HepG2 (cell line): ENCODE results near the gene SEMG1. TPM values are rescaled to one million over a fixed set of nuclear protein-coding genes. Genes with fewer than 3 reads are reported as not detected.

Source experiments
- ATAC-seq: fragments of 200-7000 bp; cut with Tn5 transposase; 3 replicates; pipeline ENCODE4 v1.9.1; 2020; ENCODE audit warnings: mild to moderate bottlenecking, moderate library complexity
- BruUV-seq: library from RNA; stranded (reverse); fragments of 400-500 nt; replicated peaks from 2 replicates; lab custom pipeline; 2021; lab: Mats Ljungman, UMichigan
- CTCF ChIA-PET: fragments of 300-600 bp; formaldehyde crosslinking; extraction: SDS; loops from one replicate; lab custom pipeline; 2021; ENCODE audit warnings: low total read pairs, inconsistent platforms, low intra/inter-chr PET ratio; lab: Yijun Ruan, JAX
- POLR2A ChIA-PET: fragments of 350-600 bp; sonication (Branson Sonifier 250); formaldehyde crosslinking; loops from one replicate; lab custom pipeline; 2020; ENCODE audit warnings: antibody characterized with exemption, inconsistent platforms; lab: Yijun Ruan, JAX
- DNase-seq: peaks from one replicate; pipeline ENCODE4 v3.0.0-alpha.2; 2015; ENCODE audit warnings: low spot score
- FAIRE-seq: peaks from 3 replicates; lab custom pipeline; 2011; peaks lifted over from hg19 to GRCh38; lab: Jason Lieb, UNC
- H2AFZ ChIP-seq: one replicate; pipeline ENCODE4 v1.6.1; 2011; ENCODE audit warnings: low read length, inconsistent platforms
- H3K27ac ChIP-seq: fragments of 300-600 bp; 3 replicates; pipeline ENCODE4 v1.8.0; 2011; ENCODE audit warnings: mixed run types, mild to moderate bottlenecking, mixed read lengths, low read length, inconsistent platforms; ENCODE audit not compliant: insufficient read depth; ENCODE audit errors: extremely low read length
- H3K27me3 ChIP-seq, 2 experiments: fragments of 200-600 bp in 1 of 2; 2 replicates in 1 of 2; 3 replicates in 1 of 2; pipeline versions ENCODE4 v1.6.0 to v1.8.0; 2011; ENCODE audit warnings: low read length in 2 of 2, mild to moderate bottlenecking in 2 of 2, moderate library complexity in 2 of 2, inconsistent platforms in 1 of 2; ENCODE audit not compliant: insufficient read depth in 2 of 2, control insufficient read depth in 1 of 2
- H3K36me3 ChIP-seq, 2 experiments: fragments of 200-600 bp in 1 of 2; replicated peaks in 1 of 2; 2 replicates in 1 of 2; 3 replicates in 1 of 2; pipeline versions ENCODE4 v1.5.1 to v1.8.0; 2011; ENCODE audit warnings: low read length in 2 of 2, inconsistent platforms in 1 of 2; ENCODE audit not compliant: insufficient read depth in 2 of 2, control insufficient read depth in 1 of 2
- H3K4me1 ChIP-seq: 2 replicates; pipeline ENCODE4 v1.5.1; 2012; ENCODE audit warnings: low read length, inconsistent platforms; ENCODE audit not compliant: insufficient read depth
- H3K4me2 ChIP-seq: 2 replicates; pipeline ENCODE4 v1.6.0; 2011; ENCODE audit warnings: low read depth, low read length, inconsistent platforms
- H3K4me3 ChIP-seq, 3 experiments: fragments of 200-600 bp in 1 of 3; sonication (generic), shearing (Covaris generic) in 1 of 3; replicated peaks in 1 of 3; 2 replicates each; pipeline ENCODE4 v1.5.1; 2011 to 2016; ENCODE audit warnings: low read length in 3 of 3, inconsistent platforms in 2 of 3, low read depth in 2 of 3, mild to moderate bottlenecking in 2 of 3, control low read depth in 1 of 3, mixed read lengths in 1 of 3; ENCODE audit not compliant: insufficient read depth in 1 of 3
- H3K79me2 ChIP-seq: one replicate; pipeline ENCODE4 v1.6.1; 2011; ENCODE audit warnings: low read length, inconsistent platforms; ENCODE audit not compliant: insufficient read depth
- H3K9ac ChIP-seq: 2 replicates; pipeline ENCODE4 v1.6.0; 2011; ENCODE audit warnings: mild to moderate bottlenecking, low read depth, low read length, inconsistent platforms; ENCODE audit not compliant: insufficient read depth
- H3K9me3 ChIP-seq: 2 replicates; pipeline ENCODE4 v1.5.1; 2012; ENCODE audit warnings: mild to moderate bottlenecking, low read length
- H4K20me1 ChIP-seq: 2 replicates; pipeline ENCODE4 v1.6.0; 2011; ENCODE audit warnings: inconsistent platforms, mild to moderate bottlenecking, low read length, moderate library complexity; ENCODE audit not compliant: insufficient read depth
- ZFY ChIP-seq: sonication (generic); formaldehyde crosslinking; IDR thresholded peaks from 2 replicates; pipeline ENCODE4 v1.4.0; 2020; ENCODE audit warnings: missing genetic modification reagents
- ZNF382 ChIP-seq: sonication (generic); formaldehyde crosslinking; IDR thresholded peaks from 2 replicates; pipeline ENCODE4 v1.5.0; 2020; ENCODE audit warnings: missing genetic modification reagents, mild to moderate bottlenecking, borderline replicate concordance
- ZNF552 ChIP-seq: sonication (generic); formaldehyde crosslinking; IDR thresholded peaks from 2 replicates; pipeline ENCODE4 v1.9.0; 2022; ENCODE audit warnings: missing genetic modification reagents, mild to moderate bottlenecking, borderline replicate concordance
- ZNF83 ChIP-seq: sonication (generic); formaldehyde crosslinking; IDR thresholded peaks from 2 replicates; pipeline ENCODE4 v1.4.0; 2020; ENCODE audit warnings: missing genetic modification reagents, mild to moderate bottlenecking, borderline replicate concordance
- in situ Hi-C: cut with HindIII; loops from 2 replicates; pipeline ENCODE4 v1.10.0; 2017; ENCODE audit warnings: low pct_unique_long_range_greater_than_20kb; ENCODE audit not compliant: extremely low pct_ligation_motif_present
- intact Hi-C: fragments of 100-400 bp; cut with micrococcal nuclease; formaldehyde crosslinking; loops from one replicate; pipeline ENCODE4 v1.10.0; 2022; ENCODE audit not compliant: unreplicated experiment
- polyA plus RNA-seq, 8 experiments: library from polyadenylated mRNA; depleted of rRNA in 3 of 8; stranded (reverse) in 7 of 8; unstranded in 1 of 8; fragments of >200 nt; fragmentation: Illumina TruSeq in 4 of 8; extraction: Trizol in 4 of 8; gene quantifications; 2 replicates each; pipeline versions ENCODE4 v1.2.1 to v1.2.3, GENCODE V29; 2011 to 2016; ENCODE audit warnings: low read depth in 4 of 8, missing spikeins in 1 of 8, mixed read lengths in 1 of 8; ENCODE audit not compliant: insufficient read depth in 1 of 8
- total RNA-seq, 5 experiments: library from RNA; depleted of rRNA; stranded (reverse); fragments of >200 nt; fragmentation: Illumina TruSeq; extraction: Trizol; gene quantifications; 2 replicates each; pipeline ENCODE4 v1.2.3, GENCODE V29; 2016; ENCODE audit warnings: low read depth in 1 of 5
- TF ChIP-seq, protein P1 (sequence below): IDR thresholded peaks from 2 replicates; pipeline ENCODE4 v1.6.1; 2016; ENCODE audit warnings: missing compliant biosample characterization, missing genetic modification reagents, borderline replicate concordance
- TF ChIP-seq, protein P2 (sequence below): sonication (generic); formaldehyde crosslinking; IDR thresholded peaks from 2 replicates; pipeline ENCODE4 v1.8.0; 2022; ENCODE audit warnings: mild to moderate bottlenecking, missing genetic modification reagents, moderate library complexity

SEMG1 gene
- total and polyA plus RNA-seq, 2 of the 13 experiments (the other 11 are each of a cell fraction or from before 2014, with no cell fraction given): not detected

DNA sequence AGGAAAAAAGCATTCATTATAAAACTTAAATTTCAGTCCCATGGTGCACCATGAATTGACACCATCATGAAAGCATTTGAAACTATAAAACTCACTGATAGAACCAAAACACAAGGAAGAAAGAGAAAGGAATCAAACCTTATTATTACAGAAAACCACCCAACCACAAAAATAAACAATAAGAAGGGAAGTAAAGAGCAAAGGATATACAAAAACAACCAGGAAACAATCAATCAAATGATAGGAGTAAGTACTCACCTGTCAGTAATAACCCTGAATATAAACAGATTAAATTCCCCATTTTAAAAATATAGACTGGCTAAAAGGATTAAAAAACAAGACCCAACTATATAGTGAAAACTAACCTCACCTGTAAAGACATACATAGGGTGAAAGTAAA is 41.8 kb downstream of the SEMG1 start:
- intact Hi-C loops: no loop called here
- no peaks in the 10 kb centered on the region for H3K9me3 ChIP-seq
- no peak overlapping the region for H3K4me3 ChIP-seq
- CTCF ChIA-PET: no interaction called here
- no peak overlapping the region for H3K4me2 ChIP-seq
- H3K4me1 ChIP-seq: no peaks in the 10 kb centered on the region
- no peaks in the 10 kb centered on the region for H3K36me3 ChIP-seq
- H3K79me2 ChIP-seq: no peaks in the 10 kb centered on the region
- H3K27me3 ChIP-seq: peaks cover 0 to 20% of the 10 kb centered on the region in 2 experiments; a peak in 2 of 5 replicates
- no peak overlapping the region for H3K9ac ChIP-seq
- in situ Hi-C loops: no loop called here
- DNase-seq (no peak), FAIRE-seq (no peak), ATAC-seq (no peak)
- no peak overlapping the region for H3K27ac ChIP-seq
- BruUV-seq: no TSS peak
- H2AFZ ChIP-seq: no peak overlapping the region
- TF ChIP-seq ZNF382 (CRISPR knock-in tag) (no peak), ZFY (no peak), ZNF552 (CRISPR knock-in tag) (no peak), ZNF83 (CRISPR knock-in tag) (no peak)
- TF ChIP-seq, protein P1, sequence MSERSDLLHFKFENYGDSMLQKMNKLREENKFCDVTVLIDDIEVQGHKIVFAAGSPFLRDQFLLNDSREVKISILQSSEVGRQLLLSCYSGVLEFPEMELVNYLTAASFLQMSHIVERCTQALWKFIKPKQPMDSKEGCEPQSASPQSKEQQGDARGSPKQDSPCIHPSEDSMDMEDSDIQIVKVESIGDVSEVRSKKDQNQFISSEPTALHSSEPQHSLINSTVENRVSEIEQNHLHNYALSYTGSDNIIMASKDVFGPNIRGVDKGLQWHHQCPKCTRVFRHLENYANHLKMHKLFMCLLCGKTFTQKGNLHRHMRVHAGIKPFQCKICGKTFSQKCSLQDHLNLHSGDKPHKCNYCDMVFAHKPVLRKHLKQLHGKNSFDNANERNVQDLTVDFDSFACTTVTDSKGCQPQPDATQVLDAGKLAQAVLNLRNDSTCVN (CRISPR knock-in tag): no peak
- TF ChIP-seq, protein P2, sequence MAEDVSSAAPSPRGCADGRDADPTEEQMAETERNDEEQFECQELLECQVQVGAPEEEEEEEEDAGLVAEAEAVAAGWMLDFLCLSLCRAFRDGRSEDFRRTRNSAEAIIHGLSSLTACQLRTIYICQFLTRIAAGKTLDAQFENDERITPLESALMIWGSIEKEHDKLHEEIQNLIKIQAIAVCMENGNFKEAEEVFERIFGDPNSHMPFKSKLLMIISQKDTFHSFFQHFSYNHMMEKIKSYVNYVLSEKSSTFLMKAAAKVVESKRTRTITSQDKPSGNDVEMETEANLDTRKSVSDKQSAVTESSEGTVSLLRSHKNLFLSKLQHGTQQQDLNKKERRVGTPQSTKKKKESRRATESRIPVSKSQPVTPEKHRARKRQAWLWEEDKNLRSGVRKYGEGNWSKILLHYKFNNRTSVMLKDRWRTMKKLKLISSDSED (CRISPR knock-in tag): no peak
- POLR2A ChIA-PET: no interaction called here
- no peaks in the 10 kb centered on the region for H4K20me1 ChIP-seq
